Thyroid gland (tissue), 4 donors: ENCODE results near the gene DYNC1H1. TPM values are rescaled to one million over a fixed set of nuclear protein-coding genes. Genes with fewer than 3 reads are reported as not detected.
"Not testable (repeated sequence)": the region's sequence is repeated elsewhere in the genome, so short reads cannot be mapped to it uniquely, and the experiment has no call there.

Experiments
- DNase-seq, 2 donors: peaks; one replicate each; pipeline ENCODE4 v3.0.0-alpha.2; 2019
- H3K27ac ChIP-seq, 3 donors: fragments of 200-600 bp; sonication (generic); 1 replicate in 2 of 3; 2 replicates in 1 of 3; pipeline ENCODE4 v1.5.1; 2016 to 2019; ENCODE audit warnings: mild to moderate bottlenecking in 1 of 3, moderate library complexity in 1 of 3
- H3K27me3 ChIP-seq: fragments of 200-600 bp; sonication (generic); one replicate; pipeline ENCODE4 v1.5.1; 2019
- H3K36me3 ChIP-seq, 2 donors: fragments of 200-600 bp; sonication (generic); one replicate each; pipeline ENCODE4 v1.5.1; 2016 to 2019
- H3K4me1 ChIP-seq, 2 donors: fragments of 200-600 bp; sonication (generic); one replicate each; pipeline ENCODE4 v1.5.1; 2017 to 2019
- H3K4me3 ChIP-seq, 3 donors: fragments of 200-600 bp; sonication (generic); replicated peaks in 1 of 3; 1 replicate in 2 of 3; 2 replicates in 1 of 3; pipeline ENCODE4 v1.5.1; 2016; ENCODE audit warnings: mild to moderate bottlenecking in 1 of 3
- H3K9me3 ChIP-seq: fragments of 200-600 bp; sonication (generic); one replicate; pipeline ENCODE4 v1.5.1; 2017
- CTCF ChIP-seq, 6 experiments: fragments of 200-600 bp in 3 of 6; fragments of 450-650 bp in 3 of 6; sonication (generic) in 3 of 6; IDR thresholded peaks; one replicate each; pipeline ENCODE4 v1.5.1; 2016 to 2019; ENCODE audit warnings: antibody characterized with exemption in 6 of 6, mild to moderate bottlenecking in 2 of 6, inconsistent platforms in 1 of 6, moderate library complexity in 1 of 6
- POLR2A ChIP-seq, 2 donors: fragments of 450-650 bp; IDR thresholded peaks; one replicate each; pipeline ENCODE4 v1.6.1; 2017; ENCODE audit warnings: antibody characterized with exemption in 2 of 2, mild to moderate bottlenecking in 2 of 2, moderate library complexity in 1 of 2
- WGBS, 2 donors: methylation state at CpG; one replicate each; pipeline ENCODE4 v1.1.5; 2017; 5-methylcytosine and 5-hydroxymethylcytosine counted together
- intact Hi-C: fragments of 100-400 bp; cut with DNase I; formaldehyde crosslinking; loops from one replicate; pipeline ENCODE4 v1.15.1; 2023
- total RNA-seq, 4 donors: library from RNA; depleted of rRNA; stranded (reverse); fragments of >200 nt; gene quantifications; one replicate each; pipeline ENCODE4 v1.2.3, GENCODE V29; 2016

DYNC1H1 gene
- total RNA-seq, 4 donors from 2014 or later = 464 to 818 (median 553) TPM

GRCh38 chr14:101966742-101967141, 2.4 kb downstream of the DYNC1H1 start:
- intact Hi-C loops = loop anchor here (10.0 kb wide), 1 partner anchor 128 kb away; no protein-coding TSS in a partner anchor
- WGBS, 2 donors = 65 to 75% methylated on average over 2 of the region's 2 CpGs
- Histone ChIP-seq H3K36me3 (peaks cover 0 to 6% of the 10 kb centered on the region in 2 donors), H3K27me3 (no peaks in the 10 kb centered on the region), H3K4me3 (no peak overlapping the region), H3K9me3 (no peaks in the 10 kb centered on the region), H3K4me1 (peaks cover 28 to 53% of the 10 kb centered on the region in 2 donors), H3K27ac (peak overlapping the region in 2 of 3 donors; percentile 34 to 96)
- no peak for DNase-seq
- no peak for TF ChIP-seq POLR2A (IDR thresholded peaks at IDR 0.05)
- no peak for TF ChIP-seq CTCF (IDR thresholded peaks at IDR 0.05)

- Histone ChIP-seq H3K4me1 (peaks cover 29 to 58% of the 10 kb centered on the region in 2 donors), H3K36me3 (peaks cover 0 to 6% of the 10 kb centered on the region in 2 donors), H3K4me3 (no peak overlapping the region), H3K27me3 (no peaks in the 10 kb centered on the region), H3K9me3 (no peaks in the 10 kb centered on the region), H3K27ac (no peak overlapping the region)
- intact Hi-C loops = loop anchor here (10.0 kb wide), 1 partner anchor 127 kb away; no protein-coding TSS in a partner anchor
- TF ChIP-seq CTCF (IDR thresholded peaks at IDR 0.05) (no peak), POLR2A (IDR thresholded peaks at IDR 0.05) (no peak)
- no peak for DNase-seq
- 70 to 71% methylated on average over 4 of the region's 4 CpGs for WGBS, 2 donors
Observed at GRCh38 chr14:101968186-101968585, 3.8 kb downstream of the DYNC1H1 start.

- no peak for DNase-seq
- Histone ChIP-seq H3K27me3 (no peaks in the 10 kb centered on the region), H3K36me3 (peaks cover 0 to 6% of the 10 kb centered on the region in 2 donors), H3K4me3 (no peak overlapping the region), H3K9me3 (no peaks in the 10 kb centered on the region), H3K27ac (no peak overlapping the region), H3K4me1 (peaks cover 26 to 56% of the 10 kb centered on the region in 2 donors)
- intact Hi-C loops = loop anchor here (10.0 kb wide), 1 partner anchor 125 kb away; no protein-coding TSS in a partner anchor
- TF ChIP-seq POLR2A (IDR thresholded peaks at IDR 0.05) (no peak), CTCF (IDR thresholded peaks at IDR 0.05) (no peak)
- 94 to 97% methylated on average over 9 of the region's 9 CpGs for WGBS, 2 donors
Observed at GRCh38 chr14:101969481-101969880, 5.1 kb downstream of the DYNC1H1 start.

- H3K36me3 ChIP-seq = peaks cover 0 to 6% of the 10 kb centered on the region in 2 donors
- 41 to 55% methylated on average over 11 of the region's 11 CpGs for WGBS, 2 donors
- peak overlapping the region; percentile 29 to 63 (median 31) for H3K27ac ChIP-seq
- peaks cover 20 to 53% of the 10 kb centered on the region in 2 donors for H3K4me1 ChIP-seq
- intact Hi-C loops = no loop called here
- DNase-seq = peak; percentile 75 to 79
- TF ChIP-seq POLR2A (IDR thresholded peaks at IDR 0.05) (no peak), CTCF (IDR thresholded peaks at IDR 0.05) (no peak)
- H3K4me3 ChIP-seq = no peak overlapping the region
- no peaks in the 10 kb centered on the region for H3K9me3 ChIP-seq
- H3K27me3 ChIP-seq = no peaks in the 10 kb centered on the region
Observed at GRCh38 chr14:101970830-101971400, 6.5 kb downstream of the DYNC1H1 start.

GRCh38 chr14:101971458-101971857, 7.1 kb downstream of the DYNC1H1 start:
- peak overlapping the region; percentile 29 to 63 (median 31) for H3K27ac ChIP-seq
- WGBS, 2 donors = 92 to 93% methylated on average over 2 of the region's 2 CpGs

More at GRCh38 chr14:101971458-101971857, 7.1 kb downstream of the DYNC1H1 start:
- H3K27me3 ChIP-seq, H3K9me3 ChIP-seq, intact Hi-C loops, DNase-seq, H3K36me3 ChIP-seq, H3K4me3 ChIP-seq: not testable (repeated sequence)
- H3K4me1 ChIP-seq = peaks cover 14 to 51% of the 10 kb centered on the region in 2 donors
